IPS-18a (cell line): ENCODE data around the gene SLC22A7.
"Not testable (repeated sequence)": the region's sequence is repeated elsewhere in the genome, so short reads cannot be mapped to it uniquely, and the experiment has no call there.

Source experiments
- H3K27ac ChIP-seq: one replicate; pipeline ENCODE4 v1.5.1; 2013; ENCODE audit warnings: low read length
- H3K27me3 ChIP-seq: one replicate; pipeline ENCODE4 v1.6.1; 2013; ENCODE audit warnings: mild to moderate bottlenecking, low read length; ENCODE audit not compliant: control insufficient read depth, insufficient read depth
- H3K36me3 ChIP-seq: one replicate; pipeline ENCODE4 v1.6.1; 2013; ENCODE audit warnings: low read depth, low read length; ENCODE audit not compliant: control insufficient read depth
- H3K4me1 ChIP-seq: one replicate; pipeline ENCODE4 v1.6.1; 2013; ENCODE audit warnings: low read depth, low read length; ENCODE audit not compliant: control insufficient read depth
- H3K4me3 ChIP-seq: one replicate; pipeline ENCODE4 v1.5.1; 2013; ENCODE audit warnings: low read length
- H3K9ac ChIP-seq: one replicate; pipeline ENCODE4 v1.6.1; 2013; ENCODE audit warnings: mild to moderate bottlenecking, low read length, moderate library complexity
- H3K9me3 ChIP-seq: one replicate; pipeline ENCODE4 v1.6.1; 2013; ENCODE audit warnings: low read depth, low read length; ENCODE audit not compliant: control insufficient read depth

SLC22A7 gene

GRCh38 chr6:43334466-43335095 is 36.5 kb downstream of the SLC22A7 start:
- Histone ChIP-seq H3K27me3 (no peaks in the 10 kb centered on the region), H3K9me3 (no peaks in the 10 kb centered on the region), H3K4me3 (no peak overlapping the region), H3K27ac (no peak overlapping the region), H3K36me3 (peaks cover 16% of the 10 kb centered on the region), H3K4me1 (no peaks in the 10 kb centered on the region), H3K9ac (no peak overlapping the region)

GRCh38 chr6:43335469-43335868 is 37.4 kb downstream of the SLC22A7 start:
- Histone ChIP-seq H3K4me1 (no peaks in the 10 kb centered on the region), H3K9ac (no peak overlapping the region), H3K4me3 (no peak overlapping the region), H3K27me3 (no peaks in the 10 kb centered on the region), H3K36me3 (peaks cover 24% of the 10 kb centered on the region), H3K27ac (no peak overlapping the region), H3K9me3 (no peaks in the 10 kb centered on the region)

- H3K4me3 ChIP-seq: no peak overlapping the region
- no peaks in the 10 kb centered on the region for H3K27me3 ChIP-seq
- no peaks in the 10 kb centered on the region for H3K9me3 ChIP-seq
- H3K27ac ChIP-seq: no peak overlapping the region
- peaks cover 30% of the 10 kb centered on the region for H3K36me3 ChIP-seq
- H3K4me1 ChIP-seq: no peaks in the 10 kb centered on the region
- no peak overlapping the region for H3K9ac ChIP-seq
Observed at GRCh38 chr6:43336382-43336781, 38.3 kb downstream of the SLC22A7 start.

GRCh38 chr6:43338243-43338642 is 40.2 kb downstream of the SLC22A7 start:
- Histone ChIP-seq H3K9me3 (no peaks in the 10 kb centered on the region), H3K27ac (no peak overlapping the region), H3K4me1 (no peaks in the 10 kb centered on the region), H3K9ac (no peak overlapping the region), H3K36me3 (peaks cover 42% of the 10 kb centered on the region), H3K27me3 (no peaks in the 10 kb centered on the region), H3K4me3 (no peak overlapping the region)

GRCh38 chr6:43339168-43339567 is 41.1 kb downstream of the SLC22A7 start:
- Histone ChIP-seq H3K4me1 (no peaks in the 10 kb centered on the region), H3K9ac (no peak overlapping the region), H3K27ac (no peak overlapping the region), H3K36me3 (peaks cover 42% of the 10 kb centered on the region), H3K4me3 (no peak overlapping the region), H3K27me3 (no peaks in the 10 kb centered on the region), H3K9me3 (no peaks in the 10 kb centered on the region)

GRCh38 chr6:43346243-43346642 is 48.2 kb downstream of the SLC22A7 start:
- not testable (repeated sequence) for H3K9me3 ChIP-seq, H3K27ac ChIP-seq, H3K9ac ChIP-seq, H3K4me3 ChIP-seq, H3K4me1 ChIP-seq, H3K27me3 ChIP-seq
- peaks cover 34% of the 10 kb centered on the region for H3K36me3 ChIP-seq

- no peak overlapping the region for H3K27ac ChIP-seq
- no peak overlapping the region for H3K4me3 ChIP-seq
- no peaks in the 10 kb centered on the region for H3K9me3 ChIP-seq
- no peaks in the 10 kb centered on the region for H3K4me1 ChIP-seq
- H3K9ac ChIP-seq: no peak overlapping the region
- peaks cover 28% of the 10 kb centered on the region for H3K36me3 ChIP-seq
- H3K27me3 ChIP-seq: no peaks in the 10 kb centered on the region
Observed at GRCh38 chr6:43347021-43347420, 49.0 kb downstream of the SLC22A7 start.

GRCh38 chr6:43347444-43347843 is 49.4 kb downstream of the SLC22A7 start:
- no peaks in the 10 kb centered on the region for H3K27me3 ChIP-seq
- H3K4me3 ChIP-seq: no peak overlapping the region
- H3K9me3 ChIP-seq: no peaks in the 10 kb centered on the region
- peaks cover 24% of the 10 kb centered on the region for H3K36me3 ChIP-seq
- H3K4me1 ChIP-seq: no peaks in the 10 kb centered on the region
- no peak overlapping the region for H3K9ac ChIP-seq
- no peak overlapping the region for H3K27ac ChIP-seq

- H3K27ac ChIP-seq, H3K9me3 ChIP-seq, H3K4me3 ChIP-seq, H3K4me1 ChIP-seq, H3K27me3 ChIP-seq, H3K9ac ChIP-seq: not testable (repeated sequence)
- H3K36me3 ChIP-seq: peaks cover 31% of the 10 kb centered on the region
Observed at GRCh38 chr6:43351951-43352350, 53.9 kb downstream of the SLC22A7 start.
